ENCODE measurements around the gene NR6A1.
"Not testable (repeated sequence)": the region's sequence is repeated elsewhere in the genome, so short reads cannot be mapped to it uniquely, and the experiment has no call there.

The NR6A1 gene

DNA sequence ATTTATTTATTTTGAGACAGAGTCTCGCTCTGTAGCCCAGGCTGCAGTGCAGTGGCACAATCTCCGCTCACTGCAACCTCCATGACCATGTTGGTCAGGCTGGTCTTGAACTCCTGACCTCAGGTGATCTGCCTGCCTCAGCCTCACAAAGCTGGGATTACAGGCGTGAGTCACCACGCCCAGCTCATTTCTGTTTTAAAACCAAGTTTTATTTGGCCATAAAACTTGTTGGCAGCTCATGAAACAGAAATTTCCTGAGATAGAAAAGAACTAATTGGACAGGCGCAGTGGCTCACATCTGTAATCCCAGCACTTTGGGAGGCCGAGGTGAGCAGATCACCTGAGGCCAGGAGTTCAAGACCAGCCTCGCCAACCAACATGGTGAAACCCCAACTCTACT lies 155.3 kb downstream of the NR6A1 start:
- not testable (repeated sequence) for DNase-seq (ENCODE audit: low read depth in 2 of 2)

GRCh38 chr9:124615100-124615742 lies 155.9 kb downstream of the NR6A1 start:
- DNase-seq (ENCODE audit: low read depth in 2 of 2) = no peak

DNA sequence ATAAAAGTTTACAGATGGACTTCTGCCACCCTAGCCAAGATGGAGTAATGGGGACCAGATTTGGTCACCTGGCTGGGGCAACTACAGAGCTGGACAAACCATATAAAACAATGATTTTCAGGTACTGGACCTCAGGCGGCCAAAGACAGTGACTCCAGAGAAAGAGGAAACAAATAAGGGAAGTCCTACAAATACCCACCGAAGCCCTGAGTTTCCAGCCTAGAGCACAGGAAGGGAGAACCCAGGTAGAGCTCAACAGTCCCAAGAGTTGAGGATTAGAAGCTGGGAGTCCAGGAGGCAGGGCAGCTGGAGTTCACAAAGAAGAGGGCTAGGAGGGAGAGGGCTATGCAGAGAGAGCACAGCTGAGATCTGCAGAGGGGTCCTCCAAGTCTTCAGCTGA lies 157.3 kb downstream of the NR6A1 start:
- DNase-seq (ENCODE audit: low read depth in 2 of 2) = no peak

DNA sequence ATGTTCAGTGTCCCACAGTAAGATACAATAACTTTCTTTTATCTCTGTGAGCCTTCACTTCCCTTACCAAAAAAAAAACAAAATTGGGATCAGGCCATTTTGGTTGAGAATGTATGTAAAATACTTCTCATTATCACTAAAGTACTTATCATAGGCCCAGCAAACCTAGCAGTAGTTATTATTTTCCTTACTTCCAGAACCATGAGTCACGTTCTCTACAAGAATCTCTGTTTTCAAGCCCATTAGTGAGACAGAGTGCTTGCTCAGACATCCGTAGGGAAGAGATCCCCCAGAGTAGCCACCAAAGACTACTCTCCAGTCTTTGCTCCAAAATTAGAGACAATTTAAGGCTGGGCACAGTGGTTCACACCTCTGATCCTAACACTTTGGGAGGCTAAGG lies 160.0 kb downstream of the NR6A1 start:
- no peak for DNase-seq (ENCODE audit: low read depth in 2 of 2)

- DNase-seq (ENCODE audit: low read depth in 2 of 2) = no peak
Measured at GRCh38 chr9:124606027-124606426, 165.1 kb downstream of the NR6A1 start.

DNA sequence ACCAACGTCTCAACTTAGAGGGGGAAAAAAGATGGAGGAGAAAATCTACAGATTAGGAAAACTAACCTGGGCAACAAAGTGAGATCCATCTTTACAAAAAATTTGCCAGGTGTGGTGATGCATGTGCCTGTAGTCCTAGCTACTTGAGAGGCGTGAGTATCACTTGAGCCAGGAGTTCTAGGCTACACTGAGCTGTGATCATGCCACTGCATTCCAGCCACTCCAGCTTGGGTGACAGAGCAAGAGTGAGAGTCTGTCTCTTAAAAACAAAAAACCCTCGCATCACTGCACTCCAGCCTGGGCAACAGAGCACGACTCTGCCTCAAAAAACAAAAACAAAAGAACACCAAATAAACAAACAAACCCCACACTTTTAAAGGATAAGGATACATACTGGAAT lies 165.9 kb downstream of the NR6A1 start:
- no peak for DNase-seq (ENCODE audit: low read depth in 2 of 2)

DNA sequence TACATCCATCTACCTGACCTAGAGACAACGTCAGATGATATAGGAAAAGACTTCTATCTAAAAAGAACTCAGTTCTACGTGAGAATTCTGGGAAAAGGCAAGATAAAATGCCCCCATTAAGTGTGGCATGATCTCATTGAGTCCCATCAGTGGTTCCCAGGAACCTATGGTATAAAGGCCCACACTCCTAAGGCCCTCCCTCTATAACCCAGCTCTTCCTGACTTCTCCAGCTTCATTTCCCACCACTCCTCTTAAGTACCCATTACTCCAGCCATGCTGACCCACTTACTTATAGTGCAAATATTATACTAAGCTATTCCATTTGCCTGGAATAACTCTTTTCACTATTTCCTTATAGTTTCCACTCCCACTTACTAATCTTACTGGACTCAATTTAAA lies 168.5 kb downstream of the NR6A1 start:
- no peak for DNase-seq (ENCODE audit: low read depth in 2 of 2)

- DNase-seq (ENCODE audit: low read depth in 2 of 2) = no peak
Measured at GRCh38 chr9:124602204-124602603, 168.9 kb downstream of the NR6A1 start.

DNA sequence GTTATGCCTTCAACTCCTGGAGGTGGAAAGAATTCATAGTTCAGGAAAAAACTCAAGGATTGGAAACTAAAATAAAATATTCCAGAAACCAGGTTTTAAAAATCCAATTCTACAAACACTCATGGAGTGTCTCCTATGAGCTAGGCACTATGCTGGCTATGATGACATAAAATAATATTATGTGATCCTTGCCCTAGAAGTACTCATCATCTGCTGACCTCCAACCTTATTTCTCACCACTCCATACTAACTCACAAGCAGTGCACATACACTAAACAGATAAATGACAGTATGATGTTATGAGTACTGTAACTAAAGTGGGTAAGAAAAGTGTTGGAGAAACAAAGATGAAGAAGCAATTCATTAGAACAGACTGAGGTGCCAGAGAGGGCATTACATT lies 170.7 kb downstream of the NR6A1 start:
- DNase-seq (ENCODE audit: low read depth in 2 of 2) = no peak

DNA sequence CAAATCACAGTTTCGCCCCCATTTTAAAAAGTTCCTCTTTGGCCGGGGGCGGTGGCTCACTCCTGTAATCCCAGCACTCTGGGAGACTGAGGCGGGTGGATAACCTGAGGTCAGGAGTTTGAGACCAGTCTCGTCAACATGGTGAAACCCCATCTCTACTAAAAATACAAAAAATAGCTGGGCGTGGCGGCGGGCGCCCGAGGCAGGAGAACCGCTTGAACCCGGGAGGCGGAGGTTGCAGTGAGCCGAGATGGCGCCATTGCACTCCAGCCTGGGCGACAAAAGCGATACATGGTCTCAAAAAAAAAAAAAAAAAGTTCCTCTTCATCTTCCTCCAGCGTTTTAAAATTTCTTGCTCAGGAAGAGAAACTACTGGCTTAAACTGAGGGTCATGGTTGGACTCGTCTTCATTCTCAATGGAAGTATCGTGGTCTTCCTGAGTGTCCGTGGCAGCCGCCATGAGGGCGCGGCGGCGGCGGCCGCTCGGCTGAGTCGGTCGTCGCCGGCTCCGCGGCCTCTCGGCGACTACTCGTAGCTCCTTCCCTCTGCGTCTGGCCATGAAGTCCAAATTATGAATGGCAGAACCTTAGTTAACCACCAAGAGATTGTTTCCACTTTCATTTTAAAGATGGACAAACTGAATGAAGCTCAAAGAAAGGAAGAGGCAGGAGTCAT lies 171.9 kb downstream of the NR6A1 start:
- DNase-seq (ENCODE audit: low read depth in 2 of 2) = no peak

- no peak for DNase-seq (ENCODE audit: low read depth in 2 of 2)
Measured at GRCh38 chr9:124598048-124598447, 173.1 kb downstream of the NR6A1 start.

- no peak for DNase-seq (ENCODE audit: low read depth in 2 of 2)
Measured at GRCh38 chr9:124596172-124596839, 174.8 kb downstream of the NR6A1 start.

DNA sequence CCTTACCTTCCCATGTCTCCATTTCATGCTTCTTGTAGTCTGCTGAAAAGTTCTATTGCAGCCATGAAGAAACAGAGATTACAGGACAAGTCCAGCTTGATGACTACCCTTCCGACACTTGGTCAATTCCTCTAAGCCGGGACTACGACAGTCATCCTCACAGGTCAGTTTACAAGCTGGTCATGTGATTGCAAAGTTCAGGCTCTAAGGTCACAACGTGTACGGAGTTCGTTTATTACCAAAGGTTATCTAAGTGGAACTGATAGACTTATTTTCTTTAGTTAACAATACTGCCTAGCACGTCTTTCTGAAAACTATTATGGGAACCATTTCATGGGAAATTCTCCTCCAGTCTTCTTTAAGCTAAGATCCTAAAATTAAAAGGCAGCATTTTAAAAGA lies 175.4 kb downstream of the NR6A1 start:
- no peak for DNase-seq (ENCODE audit: low read depth in 2 of 2)

DNA sequence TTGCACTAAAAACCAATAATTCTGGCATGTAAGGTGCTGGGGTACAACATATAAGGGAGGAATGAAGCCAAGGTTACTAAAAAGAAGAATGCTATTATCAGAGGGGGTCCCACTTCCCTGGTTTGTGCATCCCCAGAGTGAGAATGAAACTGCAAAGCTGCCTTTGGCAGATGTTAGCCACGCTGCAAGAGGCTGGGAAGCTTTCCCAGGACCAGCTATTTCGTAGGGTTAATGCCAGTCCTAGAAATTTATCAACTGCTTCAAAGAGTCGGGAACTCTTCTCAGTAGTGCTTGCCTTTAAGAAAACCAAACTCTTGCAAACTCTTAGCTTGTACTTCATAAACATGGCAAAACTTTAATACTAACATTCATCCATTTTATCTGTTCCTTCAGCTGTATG lies 176.4 kb downstream of the NR6A1 start:
- DNase-seq (ENCODE audit: low read depth in 2 of 2) = no peak

- DNase-seq (ENCODE audit: low read depth in 2 of 2) = no peak
Measured at GRCh38 chr9:124594225-124594624, 176.9 kb downstream of the NR6A1 start.

GRCh38 chr9:124593651-124594058 lies 177.5 kb downstream of the NR6A1 start:
- DNase-seq (ENCODE audit: low read depth in 2 of 2) = no peak

DNA sequence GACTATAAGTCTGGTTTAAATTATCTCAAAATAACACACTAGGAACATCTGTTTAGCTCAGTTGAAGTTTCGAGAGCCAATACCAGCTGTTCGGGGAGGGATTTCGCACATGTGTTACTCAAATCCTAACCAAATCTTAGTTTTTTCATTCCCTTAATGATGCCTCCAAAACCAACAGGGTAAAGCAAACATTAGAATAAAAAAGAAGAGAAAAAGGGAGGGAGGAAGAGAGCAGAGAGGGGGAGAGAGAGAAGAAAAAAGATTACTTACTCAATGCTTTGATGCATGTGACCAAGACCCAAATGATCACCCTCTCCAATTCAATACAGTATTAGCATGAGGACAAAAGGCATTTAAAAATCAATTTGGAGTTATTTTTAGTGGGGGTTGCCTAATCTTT lies 177.9 kb downstream of the NR6A1 start:
- DNase-seq (ENCODE audit: low read depth in 2 of 2) = no peak

DNA sequence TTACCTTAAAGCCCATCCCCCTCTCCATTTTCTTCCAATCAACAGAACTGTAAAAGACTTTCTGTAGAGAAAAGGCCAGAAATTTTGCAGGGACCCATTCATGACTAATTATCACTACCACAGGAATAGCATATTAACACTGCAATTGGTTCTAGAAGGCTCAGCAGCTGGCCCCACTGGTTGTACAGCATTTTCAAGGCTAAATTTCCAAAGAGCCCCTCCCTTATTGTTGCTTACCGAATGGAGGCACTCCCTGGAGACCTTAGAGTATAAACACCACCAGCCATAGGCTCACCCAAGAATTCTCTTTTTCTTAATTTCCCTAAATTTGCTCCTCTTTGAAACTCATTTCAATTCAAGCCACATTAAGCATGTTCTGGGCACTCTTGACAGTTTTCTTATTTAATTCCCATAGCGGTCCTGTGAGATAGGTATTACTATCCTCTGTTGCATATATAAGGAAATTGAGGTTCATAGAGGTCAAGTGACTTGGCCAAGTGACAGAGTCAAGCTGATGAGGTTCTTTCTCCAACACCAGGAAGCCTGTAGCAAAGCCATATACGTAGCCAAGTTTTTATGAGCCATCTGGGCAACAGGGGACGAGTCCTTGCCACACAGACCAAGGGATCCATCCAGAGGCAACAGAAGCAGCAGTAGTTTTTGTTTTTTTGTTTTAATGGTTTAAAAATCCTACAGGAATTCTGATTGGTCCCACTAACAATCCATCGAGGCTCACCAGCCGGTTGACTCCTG lies 180.0 kb downstream of the NR6A1 start:
- DNase-seq (ENCODE audit: low read depth in 2 of 2) = no peak

DNA sequence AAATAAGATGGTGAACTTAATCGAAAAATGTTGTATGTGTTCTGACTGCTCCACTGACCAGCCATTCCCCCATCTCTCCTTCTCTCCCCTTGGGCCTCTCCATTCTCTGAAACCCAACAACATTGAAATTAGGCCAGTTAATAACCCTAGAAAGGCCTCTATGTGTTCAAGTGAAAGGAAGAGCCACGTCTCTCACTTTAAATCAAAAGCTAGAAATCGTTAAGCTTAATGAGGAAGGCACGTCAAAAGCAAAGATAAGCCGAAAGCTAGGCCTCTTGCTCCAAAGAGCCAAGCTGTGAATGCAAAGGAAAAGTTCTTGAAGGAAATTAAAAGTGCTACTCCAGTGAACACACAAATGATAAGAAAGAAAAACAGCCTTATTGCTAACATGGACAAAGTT lies 186.5 kb downstream of the NR6A1 start:
- DNase-seq (ENCODE audit: low read depth in 2 of 2) = no peak

DNA sequence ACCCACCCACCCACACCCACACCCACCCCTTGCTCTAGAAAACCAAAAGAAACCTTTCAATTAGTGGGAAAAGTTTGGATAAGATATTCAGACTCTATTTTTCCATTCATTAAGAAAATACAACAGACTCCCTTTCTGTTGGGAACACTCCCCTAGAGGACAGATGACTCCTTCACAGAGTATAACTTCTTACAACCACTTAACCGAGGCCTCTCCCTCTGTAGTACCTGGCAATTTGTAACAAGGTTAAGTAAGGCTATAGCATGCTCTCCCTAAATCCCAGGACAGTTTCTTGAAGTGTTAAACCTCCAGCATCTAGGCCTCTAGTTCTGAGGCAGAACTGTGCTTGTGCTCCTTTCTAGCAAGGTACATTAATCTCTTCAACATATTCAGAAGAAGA lies 188.0 kb downstream of the NR6A1 start:
- DNase-seq (ENCODE audit: low read depth in 2 of 2) = no peak

GRCh38 chr9:124580186-124580585 lies 190.9 kb downstream of the NR6A1 start:
- DNase-seq (ENCODE audit: low read depth in 2 of 2) = no peak

DNA sequence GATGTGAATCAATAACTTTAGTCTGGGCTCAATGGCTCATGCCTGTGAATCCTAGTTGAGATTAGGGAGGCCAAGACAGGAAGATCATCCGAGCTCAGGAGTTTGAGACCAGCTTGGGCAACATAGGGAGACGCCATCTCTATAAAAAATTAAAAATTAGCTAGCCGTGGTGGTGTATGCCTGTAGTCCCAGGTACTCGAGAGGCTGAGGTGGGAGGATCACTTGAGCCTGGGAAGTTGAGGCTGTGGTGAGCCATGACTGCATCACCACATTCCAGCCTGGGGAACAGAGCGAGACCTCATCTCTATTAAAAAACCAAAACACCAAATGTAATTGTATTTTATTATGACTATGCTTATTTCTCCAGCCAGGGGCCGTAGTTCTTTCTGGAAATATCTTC lies 194.4 kb downstream of the NR6A1 start:
- DNase-seq (ENCODE audit: low read depth in 2 of 2) = no peak

All from activated CD4-positive, alpha-beta T cell treated with anti-CD3 and anti-CD28 coated beads for 24 hours (primary cell).